HCT116 (cell line): ENCODE results near the gene FBXL17. TPM values are rescaled to one million over a fixed set of nuclear protein-coding genes. Genes with fewer than 3 reads are reported as not detected.

Experiments used
- ATAC-seq: fragments of 200-7000 bp; cut with Tn5 transposase; 2 replicates; pipeline ENCODE4 v1.9.1; 2020; ENCODE audit warnings: mild to moderate bottlenecking, moderate library complexity
- BruUV-seq: library from RNA; stranded (reverse); fragments of 400-500 nt; replicated peaks from 2 replicates; lab custom pipeline; 2021; lab: Mats Ljungman, UMichigan
- CTCF ChIA-PET: fragments of 300-600 bp; sonication (Branson Sonifier 250); formaldehyde crosslinking; loops from one replicate; lab custom pipeline; 2021; ENCODE audit warnings: antibody characterized with exemption; lab: Charles Lee
- POLR2A ChIA-PET: fragments of 300-600, 350-600 bp; sonication (Branson Sonifier 250); formaldehyde crosslinking; loops from one replicate; lab custom pipeline; 2021; ENCODE audit warnings: antibody characterized with exemption; lab: Charles Lee
- RAD21 ChIA-PET, 2 experiments: fragments of 300-600 bp; sonication (Branson Sonifier 250); formaldehyde crosslinking; loops; one replicate each; lab custom pipeline; 2023; ENCODE audit warnings: low total read pairs in 2 of 2; ENCODE audit not compliant: uncharacterized antibody in 2 of 2, unreplicated experiment in 2 of 2, low non-redundant PET in 1 of 2; lab: Charles Lee
- DNase-seq: peaks from one replicate; pipeline ENCODE4 v3.0.0-alpha.2; 2010; ENCODE audit warnings: low read depth, low spot score
- H2AFZ ChIP-seq: fragments of 200-600 bp; shearing (Covaris generic), sonication (generic); 2 replicates; pipeline ENCODE4 v1.6.1; 2017; ENCODE audit warnings: low read depth, mixed run types, mixed read lengths, antibody characterized with exemption, low read length; ENCODE audit not compliant: poor library complexity, severe bottlenecking
- H3K27ac ChIP-seq: 2 replicates; pipeline ENCODE4 v1.5.1; 2012; ENCODE audit warnings: low read depth, low read length
- H3K27me3 ChIP-seq: fragments of 200-600 bp; sonication (generic); 2 replicates; pipeline ENCODE4 v1.6.1; 2016; ENCODE audit warnings: mixed run types, low read length, mixed read lengths; ENCODE audit not compliant: insufficient read depth
- H3K36me3 ChIP-seq, 2 experiments: fragments of 200-500 bp in 1 of 2; fragments of 200-600 bp in 1 of 2; sonication (Bioruptor generic) in 1 of 2; sonication (generic) in 1 of 2; 2 replicates each; pipeline versions ENCODE4 v1.5.1 to v1.6.1; 2014 to 2016; ENCODE audit warnings: low read length in 2 of 2, inconsistent platforms in 1 of 2, mixed read lengths in 1 of 2, mixed run types in 1 of 2; ENCODE audit not compliant: insufficient read depth in 2 of 2, control insufficient read depth in 1 of 2
- H3K4me1 ChIP-seq, 2 experiments: fragments of 200-600 bp in 1 of 2; sonication (generic) in 1 of 2; 2 replicates each; pipeline versions ENCODE4 v1.5.1 to v1.6.1; 2012 to 2017; ENCODE audit warnings: low read length in 2 of 2, inconsistent platforms in 1 of 2, mild to moderate bottlenecking in 1 of 2, mixed read lengths in 1 of 2, mixed run types in 1 of 2, moderate library complexity in 1 of 2; ENCODE audit not compliant: insufficient read depth in 2 of 2, control insufficient read depth in 1 of 2
- H3K4me2 ChIP-seq: fragments of 200-600 bp; sonication (generic); 2 replicates; pipeline ENCODE4 v1.6.1; 2017; ENCODE audit warnings: mixed run types, low read length, mixed read lengths
- H3K4me3 ChIP-seq, 2 experiments: fragments of 200-600 bp in 1 of 2; sonication (generic) in 1 of 2; replicated peaks in 1 of 2; 2 replicates each; pipeline ENCODE4 v1.5.1; 2011 to 2016; ENCODE audit warnings: low read length in 2 of 2, control low read depth in 1 of 2, low read depth in 1 of 2, mild to moderate bottlenecking in 1 of 2, mixed read lengths in 1 of 2, mixed run types in 1 of 2
- H3K79me2 ChIP-seq: fragments of 200-600 bp; sonication (generic); 2 replicates; pipeline ENCODE4 v1.6.1; 2017; ENCODE audit warnings: mild to moderate bottlenecking, mixed run types, low read length, moderate library complexity, mixed read lengths; ENCODE audit not compliant: insufficient read depth
- H3K9ac ChIP-seq: fragments of 200-600 bp; sonication (generic); 2 replicates; pipeline ENCODE4 v1.6.1; 2016; ENCODE audit warnings: low read length, mixed read lengths
- H3K9me2 ChIP-seq: fragments of 200-600 bp; sonication (generic), shearing (Covaris generic); 2 replicates; pipeline ENCODE4 v1.6.1; 2017; ENCODE audit warnings: mixed run types, mild to moderate bottlenecking, moderate library complexity; ENCODE audit not compliant: insufficient read depth
- H3K9me3 ChIP-seq, 2 experiments: fragments of 200-500 bp in 1 of 2; fragments of 200-600 bp in 1 of 2; sonication (Bioruptor generic) in 1 of 2; sonication (generic) in 1 of 2; 2 replicates each; pipeline ENCODE4 v1.6.1; 2014 to 2017; ENCODE audit warnings: low read length in 2 of 2, mixed read lengths in 2 of 2, inconsistent platforms in 1 of 2, low read depth in 1 of 2, mild to moderate bottlenecking in 1 of 2, mixed run types in 1 of 2, moderate library complexity in 1 of 2; ENCODE audit not compliant: control insufficient read depth in 1 of 2, insufficient read depth in 1 of 2
- H4K20me1 ChIP-seq: fragments of 200-600 bp; sonication (generic), shearing (Covaris generic); 2 replicates; pipeline ENCODE4 v1.6.1; 2017; ENCODE audit warnings: mixed run types, mild to moderate bottlenecking, moderate library complexity; ENCODE audit not compliant: insufficient read depth
- CBX3 ChIP-seq: IDR thresholded peaks from 2 replicates; pipeline ENCODE4 v1.6.1; 2012; ENCODE audit warnings: low read depth
- CEBPB ChIP-seq: IDR thresholded peaks from 2 replicates; pipeline ENCODE4 v1.6.1; 2012; ENCODE audit warnings: low read depth
- EGR1 ChIP-seq: IDR thresholded peaks from 2 replicates; pipeline ENCODE4 v1.6.1; 2012; ENCODE audit warnings: low read depth
- ELF1 ChIP-seq: IDR thresholded peaks from 2 replicates; pipeline ENCODE4 v1.6.1; 2012; ENCODE audit warnings: low read depth, borderline replicate concordance
- EZH2 ChIP-seq: fragments of 200-600 bp; sonication (generic); IDR thresholded peaks from 2 replicates; pipeline ENCODE4 v1.6.1; 2017; ENCODE audit warnings: antibody characterized with exemption, mixed run types
- FOSL1 ChIP-seq: IDR thresholded peaks from 2 replicates; pipeline ENCODE4 v1.6.1; 2012; ENCODE audit warnings: low read depth
- MAX ChIP-seq: IDR thresholded peaks from 2 replicates; pipeline ENCODE4 v1.6.1; 2012
- POLR2A ChIP-seq: IDR thresholded peaks from 2 replicates; pipeline ENCODE4 v1.7.0; 2011; ENCODE audit warnings: borderline replicate concordance; ENCODE audit not compliant: insufficient read depth, insufficient read length; ENCODE audit errors: extremely low read depth
- RAD21 ChIP-seq: IDR thresholded peaks from 2 replicates; pipeline ENCODE4 v1.6.1; 2012; ENCODE audit warnings: low read depth, mild to moderate bottlenecking
- SIN3A ChIP-seq: IDR thresholded peaks from 2 replicates; pipeline ENCODE4 v1.6.1; 2012; ENCODE audit warnings: low read depth
- SP1 ChIP-seq: IDR thresholded peaks from 2 replicates; pipeline ENCODE4 v1.6.1; 2012; ENCODE audit warnings: low read depth
- SRF ChIP-seq: IDR thresholded peaks from 2 replicates; pipeline ENCODE4 v1.6.1; 2012; ENCODE audit warnings: low read depth
- ZBTB33 ChIP-seq: IDR thresholded peaks from 2 replicates; pipeline ENCODE4 v1.6.1; 2011; ENCODE audit warnings: mild to moderate bottlenecking, low read length, moderate library complexity; ENCODE audit not compliant: insufficient replicate concordance; ENCODE audit errors: extremely low read depth
- intact Hi-C: fragments of 100-400 bp; cut with micrococcal nuclease; formaldehyde crosslinking; loops from 2 replicates; pipeline ENCODE4 v1.10.0; 2022
- total RNA-seq: library from RNA; stranded (reverse); gene quantifications from one replicate; pipeline ENCODE4 v1.2.1, GENCODE V29; 2021; ENCODE audit not compliant: unreplicated experiment

The FBXL17 gene
- total RNA-seq, 1 experiment from 2014 or later: 9.4 TPM

- Histone ChIP-seq H3K4me3 (no peak overlapping the region), H3K36me3 (no peaks in the 10 kb centered on the region), H3K4me1 (no peaks in the 10 kb centered on the region), H3K79me2 (no peaks in the 10 kb centered on the region), H3K9me2 (no peaks in the 10 kb centered on the region), H4K20me1 (no peaks in the 10 kb centered on the region), H3K9ac (no peak overlapping the region), H3K27ac (no peak overlapping the region), H3K4me2 (no peak overlapping the region), H3K27me3 (no peaks in the 10 kb centered on the region), H2AFZ (no peak overlapping the region), H3K9me3 (no peaks in the 10 kb centered on the region)
- BruUV-seq: no TSS peak
- CTCF ChIA-PET: no interaction called here
- POLR2A ChIA-PET: no interaction called here
- ATAC-seq (no peak), DNase-seq (no peak)
- intact Hi-C loops: no loop called here
- RAD21 ChIA-PET: no interaction called here
- no peak for TF ChIP-seq ELF1
- no peak for TF ChIP-seq SRF
- no peak for TF ChIP-seq SIN3A
- TF ChIP-seq CEBPB: no peak
- no peak for TF ChIP-seq FOSL1
- TF ChIP-seq EGR1: no peak
- no peak for TF ChIP-seq CBX3
- no peak for TF ChIP-seq MAX
- no peak for TF ChIP-seq POLR2A
- TF ChIP-seq RAD21: no peak
- TF ChIP-seq EZH2: no peak
- TF ChIP-seq SP1: no peak
- no peak for TF ChIP-seq ZBTB33
Measured at GRCh38 chr5:108104448-108104847, 277.4 kb downstream of the FBXL17 start.
